HPDE6-E6E7 (cell line): ENCODE results near the gene TBC1D21.
"Not testable (repeated sequence)": the region's sequence is repeated elsewhere in the genome, so short reads cannot be mapped to it uniquely, and the experiment has no call there.

ENCODE experiments used
- DNase-seq: peaks from one replicate; pipeline ENCODE4 v3.0.0; 2011; ENCODE audit warnings: missing footprints; ENCODE audit errors: extremely low spot score

TBC1D21 gene

DNA sequence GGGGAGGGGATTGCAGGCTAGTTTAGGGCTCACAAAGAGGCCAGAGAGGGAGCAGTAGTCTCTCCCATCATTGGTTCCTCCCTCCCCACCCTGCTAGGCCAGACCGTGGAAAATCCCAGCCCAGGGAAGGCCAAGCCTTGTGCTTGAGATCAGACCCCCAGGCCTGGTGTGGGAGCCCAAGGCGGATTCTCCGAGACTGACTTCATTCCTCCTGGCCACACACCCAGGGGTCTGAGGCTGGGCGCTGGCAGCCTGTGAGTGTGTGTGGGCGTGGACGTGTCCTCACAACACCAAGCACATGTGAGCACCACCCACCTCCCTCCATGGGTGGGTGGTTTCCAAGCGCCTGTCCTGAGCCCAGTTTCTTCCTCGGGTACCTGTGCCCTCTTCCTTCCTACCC lies 57.0 kb downstream of the TBC1D21 start:
- DNase-seq = no peak

DNA sequence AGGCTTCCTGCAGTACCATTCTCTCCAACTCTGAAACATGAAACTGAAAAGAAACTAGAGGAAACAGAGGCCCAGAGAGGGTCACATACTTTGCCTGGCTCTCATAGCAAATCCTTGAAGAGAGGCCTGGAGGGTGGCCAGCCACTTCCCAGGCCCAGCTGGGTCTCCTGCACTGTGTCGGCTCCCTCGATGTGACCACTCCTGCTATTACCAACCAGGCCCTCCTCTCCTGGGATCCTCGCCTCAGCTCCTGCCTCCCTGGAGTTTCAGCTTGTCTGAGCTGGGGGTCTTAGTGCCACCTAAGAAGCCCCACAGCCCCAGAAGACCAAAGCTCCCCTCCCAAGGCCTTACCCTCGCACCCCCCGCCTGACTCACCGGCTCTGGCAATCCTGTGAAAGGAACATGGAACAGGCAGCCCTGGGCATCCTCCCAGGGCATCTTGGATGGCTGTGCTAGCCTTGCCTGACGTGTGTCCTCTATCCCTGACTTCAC lies 57.5 kb downstream of the TBC1D21 start:
- no peak for DNase-seq

DNA sequence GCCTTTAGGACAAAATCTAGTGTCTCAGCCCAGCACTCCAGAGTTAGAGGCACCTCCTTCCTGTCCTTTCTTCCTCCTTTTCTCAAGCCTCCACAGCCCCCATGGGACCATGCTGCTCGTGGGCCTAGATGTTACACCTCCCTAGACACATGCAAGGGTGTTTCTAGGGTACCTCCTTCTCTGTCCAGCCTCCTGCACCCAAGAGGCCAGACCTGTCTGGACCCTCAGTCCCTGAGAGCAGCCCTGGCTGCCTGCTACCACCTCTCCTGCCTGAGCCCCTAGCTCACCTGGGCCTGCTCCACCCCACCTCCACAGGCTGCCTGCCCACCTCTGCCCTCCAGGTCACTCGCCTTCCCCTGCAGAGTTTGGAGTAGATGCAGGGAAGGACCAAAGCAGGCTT lies 58.1 kb downstream of the TBC1D21 start:
- no peak for DNase-seq

DNA sequence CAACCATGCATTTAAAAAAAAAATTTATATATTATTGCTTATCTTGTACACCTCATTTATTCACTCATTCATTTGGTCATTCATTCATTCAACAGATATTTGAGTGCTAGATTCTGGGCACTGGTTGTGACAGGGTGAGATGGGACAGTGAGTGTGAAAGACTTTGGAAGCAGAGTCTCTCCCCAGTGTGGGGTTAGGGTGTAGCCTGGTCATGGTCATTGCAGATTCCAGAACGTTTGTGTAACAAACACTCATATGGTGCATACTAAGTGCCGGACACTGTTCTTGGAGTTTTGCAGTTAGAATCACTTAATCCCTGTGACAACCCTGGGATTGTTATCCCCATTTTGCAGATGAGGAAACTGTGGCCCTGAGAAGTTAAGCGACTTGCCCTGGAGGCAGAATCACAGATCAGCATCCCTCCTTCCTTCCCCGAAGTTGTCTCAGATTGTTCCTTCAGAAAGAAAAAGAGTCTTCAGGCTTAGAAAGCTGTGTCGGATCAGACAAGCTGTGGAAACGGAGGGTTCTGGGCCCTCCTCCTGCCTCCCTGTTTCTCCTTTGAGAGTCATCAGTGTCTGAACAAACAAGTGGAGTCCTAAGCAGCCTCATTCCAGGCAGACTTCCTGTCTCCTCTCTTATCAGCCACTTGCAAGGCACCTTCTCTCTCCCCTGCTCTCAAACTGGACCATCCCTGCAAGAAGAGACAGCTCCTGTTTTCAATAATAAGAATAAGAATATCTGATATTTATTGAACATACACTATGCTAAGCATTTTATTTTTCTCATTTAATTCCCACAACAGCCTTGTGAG lies 59.2 kb downstream of the TBC1D21 start:
- DNase-seq = no peak

DNA sequence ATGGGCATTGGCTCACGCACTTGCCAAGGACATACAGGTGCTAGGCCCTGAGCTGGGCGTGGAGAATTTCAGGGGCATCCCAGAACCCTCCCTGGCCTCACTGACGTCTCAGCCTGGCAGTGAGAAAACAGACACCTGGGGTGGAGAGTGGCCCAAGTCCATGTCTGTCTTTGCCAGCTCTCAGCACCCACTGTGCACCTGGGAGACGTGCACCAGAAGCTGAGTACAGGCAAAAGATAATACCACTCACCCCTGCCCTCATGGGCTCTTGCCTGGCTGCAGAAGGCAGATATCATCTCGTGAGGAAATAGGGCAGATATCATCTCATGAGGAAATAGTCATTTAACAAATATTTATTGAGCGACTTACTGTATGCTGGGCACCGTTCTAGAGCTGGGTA lies 60.9 kb downstream of the TBC1D21 start:
- DNase-seq = no peak

DNA sequence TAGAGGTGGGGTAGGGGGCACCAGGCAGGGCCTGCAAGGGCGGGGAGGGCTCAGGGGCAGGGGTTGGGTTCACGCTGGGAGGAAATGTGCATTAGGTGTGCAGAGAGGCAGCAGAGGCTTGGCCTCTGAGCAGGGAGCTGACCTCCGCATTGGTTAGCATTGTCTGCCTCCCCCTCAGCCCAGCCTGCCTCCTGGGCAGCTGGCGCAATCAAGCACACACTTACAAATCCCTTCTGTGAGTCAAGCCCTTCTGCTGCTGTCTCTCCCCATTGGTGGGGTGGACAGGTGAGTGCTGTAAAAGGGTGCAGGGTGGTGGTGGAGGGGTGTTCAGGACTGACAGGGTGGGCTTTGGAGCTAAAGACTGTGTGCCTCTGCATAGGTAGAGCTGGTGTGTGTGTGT lies 62.2 kb downstream of the TBC1D21 start:
- no peak for DNase-seq

DNA sequence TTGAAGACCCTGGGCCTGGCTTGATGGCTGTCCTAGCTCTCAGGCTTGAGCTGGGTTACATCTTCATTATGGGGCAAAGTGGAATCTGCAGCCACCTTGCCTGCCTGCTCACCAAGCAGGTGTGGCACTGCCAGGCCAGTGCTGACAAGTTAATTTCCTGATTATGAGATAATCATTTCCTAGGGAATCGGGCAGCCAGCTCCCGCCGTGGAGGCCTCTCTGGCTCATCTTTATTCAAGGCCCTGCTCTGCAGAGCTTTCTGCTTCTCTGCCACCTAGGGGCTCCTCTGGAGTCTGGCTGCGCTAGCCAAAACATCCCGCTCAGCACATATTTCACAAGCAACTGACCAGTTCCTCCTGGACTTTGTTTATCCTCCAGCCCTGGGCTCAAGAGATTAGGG lies 62.8 kb downstream of the TBC1D21 start:
- peak; percentile 90 for DNase-seq

DNA sequence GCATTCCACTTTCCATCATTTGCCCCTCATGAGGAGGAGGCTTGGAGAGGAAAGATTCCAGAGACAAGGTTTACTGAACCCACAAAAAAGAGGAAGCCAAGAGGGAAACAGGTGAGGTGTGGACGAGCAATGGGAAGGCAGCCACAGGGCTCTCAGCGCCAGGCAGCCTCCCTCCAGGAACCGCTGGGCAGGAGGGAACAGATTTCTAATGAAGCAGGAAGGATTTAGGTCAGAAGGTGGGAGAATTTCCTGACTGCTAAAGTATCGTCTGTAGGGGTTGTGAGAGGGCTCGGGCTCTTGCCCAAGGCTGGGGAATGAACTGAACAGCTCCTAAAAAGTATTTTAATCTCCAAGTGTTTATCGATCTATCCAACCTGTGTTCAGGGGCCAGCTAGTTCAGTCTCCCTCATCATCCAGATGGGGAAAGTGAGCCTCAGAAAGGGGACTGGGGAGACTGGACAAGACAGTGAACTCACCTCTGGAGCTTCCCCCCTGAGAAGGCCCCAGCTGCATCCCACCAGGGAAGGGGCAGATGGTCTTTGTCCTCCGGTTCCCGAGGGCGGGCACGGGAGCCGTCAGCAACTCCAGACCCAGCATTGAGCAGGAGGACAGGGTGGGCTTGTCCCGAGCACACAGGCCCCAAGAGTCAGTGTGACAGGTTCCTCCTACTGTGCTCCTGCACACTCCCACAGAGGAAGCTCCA lies 63.4 kb downstream of the TBC1D21 start:
- DNase-seq = no peak

DNA sequence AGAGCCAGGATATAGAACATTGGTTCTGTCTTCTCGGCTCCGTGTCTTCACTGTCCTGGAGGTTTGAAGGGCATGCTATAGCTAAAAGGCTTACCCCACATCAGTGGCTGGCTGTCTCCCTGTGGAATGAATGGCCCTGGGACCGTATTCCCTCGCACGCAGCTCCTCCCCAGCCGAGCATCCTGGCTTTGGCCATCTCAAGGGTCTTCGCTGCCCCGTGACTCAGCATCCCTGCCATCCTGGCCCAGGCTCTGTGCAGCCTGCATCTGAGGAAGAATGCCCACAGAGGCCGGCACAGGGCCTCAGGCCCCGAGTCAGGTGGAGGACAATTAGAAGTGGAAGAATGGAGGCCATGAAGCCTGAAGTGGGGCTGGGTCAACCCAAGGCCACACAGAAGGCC lies 63.9 kb downstream of the TBC1D21 start:
- DNase-seq = no peak

DNA sequence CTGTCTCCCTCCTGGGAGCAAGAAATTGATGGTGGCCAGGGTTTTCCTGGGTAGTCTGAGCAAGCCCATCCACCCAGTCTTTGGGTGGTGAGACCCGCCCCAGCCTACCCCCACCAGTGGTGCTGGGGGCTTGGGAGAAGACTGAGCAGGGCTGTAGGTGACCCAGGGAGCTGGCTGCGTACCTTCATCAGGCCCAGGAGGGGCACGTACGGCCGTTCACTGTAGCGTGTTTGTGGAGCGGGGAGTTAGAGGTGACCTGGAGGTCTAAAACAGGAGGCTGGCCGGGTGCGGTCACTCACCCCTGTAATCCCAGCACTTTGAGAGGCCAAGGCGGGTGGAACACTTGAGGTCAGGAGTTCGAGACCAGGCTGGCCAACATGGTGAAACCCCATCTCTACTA lies 64.4 kb downstream of the TBC1D21 start:
- no peak for DNase-seq

DNA sequence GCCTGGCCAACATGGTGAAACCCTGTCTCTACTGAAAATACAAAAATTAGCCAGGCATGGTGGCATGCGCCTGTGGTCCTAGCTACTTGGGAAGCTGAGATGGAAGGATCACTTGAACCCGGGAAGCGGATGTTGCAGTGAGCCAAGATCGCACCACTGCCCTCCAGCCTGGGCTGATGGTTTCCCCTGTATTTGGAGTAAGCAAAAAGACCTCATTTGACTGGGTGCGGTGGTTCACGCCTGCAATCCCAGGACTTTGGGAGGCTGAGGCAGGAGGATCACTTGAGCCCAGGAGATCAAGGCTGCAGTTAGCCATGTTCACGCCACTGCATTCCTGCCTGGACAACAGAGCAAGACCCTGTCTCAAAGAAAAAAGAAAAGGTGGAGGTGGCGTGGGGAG lies 65.2 kb downstream of the TBC1D21 start:
- not testable (repeated sequence) for DNase-seq
